Lower leg skin (tissue), 4 donors: Measurements from ENCODE around the gene TOR2A. TPM values are rescaled to one million over a fixed set of nuclear protein-coding genes. Genes with fewer than 3 reads are reported as not detected.

Experiments used
- DNase-seq, 2 donors: peaks; one replicate each; pipeline ENCODE4 v3.0.0-alpha.2; 2019; ENCODE audit warnings: low spot score in 2 of 2
- H3K4me3 ChIP-seq: fragments of 200-600 bp; sonication (generic); 2 replicates; pipeline ENCODE4 v1.5.1; 2017; ENCODE audit warnings: mild to moderate bottlenecking, low read depth; ENCODE audit not compliant: poor library complexity, severe bottlenecking
- POLR2A ChIP-seq, 2 donors: fragments of 450-650 bp; IDR thresholded peaks; one replicate each; pipeline ENCODE4 v1.6.1; 2016 to 2017; ENCODE audit warnings: antibody characterized with exemption in 2 of 2, mild to moderate bottlenecking in 1 of 2, moderate library complexity in 1 of 2
- WGBS, 2 donors: methylation state at CpG; one replicate each; pipeline ENCODE4 v1.1.5; 2018; 5-methylcytosine and 5-hydroxymethylcytosine counted together
- intact Hi-C: fragments of 100-400 bp; cut with DNase I; formaldehyde crosslinking; loops from one replicate; pipeline ENCODE4 v1.15.0; 2023; ENCODE audit warnings: low total_unique reads
- total RNA-seq, 4 donors: library from RNA; depleted of rRNA; stranded (reverse); fragments of >200 nt; gene quantifications; one replicate each; pipeline ENCODE4 v1.1.0, GENCODE V29; 2016
- TF ChIP-seq, protein P1 (sequence below), 3 donors: fragments of 450-650 bp; IDR thresholded peaks; one replicate each; pipeline ENCODE4 v1.5.1; 2016; ENCODE audit warnings: antibody characterized with exemption in 3 of 3, mild to moderate bottlenecking in 3 of 3, moderate library complexity in 2 of 3

The TOR2A gene
- total RNA-seq, 4 donors from 2014 or later = 11.5 to 19.9 (median 15.1) TPM

DNA sequence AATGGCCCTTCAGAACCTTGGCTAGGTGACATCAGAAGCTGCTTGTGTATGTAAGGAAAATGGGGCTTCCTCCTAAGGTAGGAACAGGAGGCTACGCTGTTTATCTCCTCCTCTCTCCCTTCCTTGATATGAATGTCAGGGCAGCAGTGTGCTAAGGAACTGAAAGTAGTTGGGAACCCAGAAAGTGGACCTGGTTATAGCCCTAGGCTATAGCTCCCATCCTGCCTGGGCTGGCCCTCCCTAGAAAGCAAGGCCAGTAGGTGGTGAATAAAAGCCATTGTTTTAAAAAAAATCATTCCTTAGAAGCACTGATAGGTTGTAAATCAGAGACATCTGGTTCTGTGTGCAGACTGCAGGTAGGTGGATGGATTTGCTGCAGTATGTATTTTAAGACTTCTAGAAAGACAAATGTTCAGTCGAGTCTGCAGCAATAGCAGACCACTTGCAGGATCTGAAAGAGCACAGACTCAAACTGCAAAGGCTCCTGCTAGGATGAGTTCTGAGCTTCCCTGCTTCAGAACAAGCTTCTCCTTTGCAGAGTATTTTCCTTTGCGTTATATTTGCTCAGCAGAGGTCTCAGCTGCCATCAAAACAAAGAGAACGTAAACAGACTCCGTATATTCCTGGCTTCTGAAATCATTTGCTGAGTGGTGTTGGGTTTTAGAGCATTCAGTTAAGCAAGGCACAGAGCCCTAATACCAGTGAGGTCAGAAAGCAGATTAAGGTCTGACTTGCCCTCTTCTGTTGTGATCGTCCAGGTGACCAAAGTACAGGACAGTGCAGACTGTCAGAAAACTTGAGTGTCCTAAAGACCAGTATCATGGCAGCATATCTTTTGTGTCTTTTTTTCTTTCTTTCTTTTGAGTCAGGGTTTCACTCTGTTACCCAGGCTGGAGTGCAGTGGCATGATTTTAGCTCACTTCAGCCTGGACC is 48.4 kb downstream of the TOR2A start:
- TF ChIP-seq, protein P1, sequence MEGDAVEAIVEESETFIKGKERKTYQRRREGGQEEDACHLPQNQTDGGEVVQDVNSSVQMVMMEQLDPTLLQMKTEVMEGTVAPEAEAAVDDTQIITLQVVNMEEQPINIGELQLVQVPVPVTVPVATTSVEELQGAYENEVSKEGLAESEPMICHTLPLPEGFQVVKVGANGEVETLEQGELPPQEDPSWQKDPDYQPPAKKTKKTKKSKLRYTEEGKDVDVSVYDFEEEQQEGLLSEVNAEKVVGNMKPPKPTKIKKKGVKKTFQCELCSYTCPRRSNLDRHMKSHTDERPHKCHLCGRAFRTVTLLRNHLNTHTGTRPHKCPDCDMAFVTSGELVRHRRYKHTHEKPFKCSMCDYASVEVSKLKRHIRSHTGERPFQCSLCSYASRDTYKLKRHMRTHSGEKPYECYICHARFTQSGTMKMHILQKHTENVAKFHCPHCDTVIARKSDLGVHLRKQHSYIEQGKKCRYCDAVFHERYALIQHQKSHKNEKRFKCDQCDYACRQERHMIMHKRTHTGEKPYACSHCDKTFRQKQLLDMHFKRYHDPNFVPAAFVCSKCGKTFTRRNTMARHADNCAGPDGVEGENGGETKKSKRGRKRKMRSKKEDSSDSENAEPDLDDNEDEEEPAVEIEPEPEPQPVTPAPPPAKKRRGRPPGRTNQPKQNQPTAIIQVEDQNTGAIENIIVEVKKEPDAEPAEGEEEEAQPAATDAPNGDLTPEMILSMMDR (IDR thresholded peaks at IDR 0.05) = no peak
- no peak for TF ChIP-seq POLR2A (IDR thresholded peaks at IDR 0.05)
- DNase-seq = no peak
- intact Hi-C loops = loop anchor here (10.0 kb wide), 1 partner anchor 52 kb away; no protein-coding TSS in a partner anchor
- WGBS, 2 donors = 78 to 83% methylated on average over 6 of the region's 6 CpGs
- H3K4me3 ChIP-seq = no peak overlapping the region

DNA sequence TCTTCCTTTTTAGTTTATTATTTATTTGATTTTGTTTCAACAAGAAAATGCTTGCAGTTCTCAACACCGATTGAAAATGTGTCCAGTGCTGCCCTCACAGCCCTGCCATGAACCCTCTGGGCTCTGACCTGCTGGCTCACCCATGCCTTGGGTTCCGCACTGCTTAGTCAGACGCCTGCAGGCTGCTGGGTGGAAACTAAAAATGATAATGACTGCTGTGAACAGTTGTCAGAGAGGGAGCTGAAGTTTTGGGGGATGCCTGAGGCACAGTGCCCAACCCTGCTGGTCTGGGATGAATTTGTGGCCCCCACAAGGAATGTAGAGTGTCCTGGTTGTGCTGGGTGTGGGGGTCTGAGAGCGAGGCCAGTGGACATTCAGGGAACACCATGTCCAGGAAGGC is 50.5 kb downstream of the TOR2A start:
- 79 to 81% methylated on average over 4 of the region's 4 CpGs for WGBS, 2 donors
- TF ChIP-seq, protein P1 (IDR thresholded peaks at IDR 0.05) = no peak
- no peak for TF ChIP-seq POLR2A (IDR thresholded peaks at IDR 0.05)
- no peak for DNase-seq
- intact Hi-C loops = loop anchor here (10.0 kb wide), 1 partner anchor 50 kb away; no protein-coding TSS in a partner anchor
- H3K4me3 ChIP-seq = no peak overlapping the region

DNA sequence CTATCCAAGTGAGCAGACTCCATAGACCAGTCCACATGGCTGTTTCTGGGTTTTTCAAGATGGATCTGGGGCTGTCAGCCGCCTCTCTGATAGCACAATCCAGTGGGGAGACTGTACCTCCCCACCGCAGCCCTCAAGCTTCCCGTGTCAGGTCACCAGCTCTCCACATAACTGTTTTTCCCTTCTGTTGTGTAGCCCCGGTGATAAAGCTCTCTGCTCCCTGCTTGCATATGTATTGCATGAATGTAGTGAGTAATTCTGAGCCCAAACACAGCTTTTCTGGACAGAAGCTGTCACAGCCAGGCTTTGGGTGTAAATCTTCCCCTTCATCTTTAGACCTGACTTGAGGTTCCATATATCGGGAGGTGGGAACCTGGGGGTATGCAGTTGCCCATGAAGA is 51.4 kb downstream of the TOR2A start:
- DNase-seq = no peak
- intact Hi-C loops = loop anchor here (10.0 kb wide), 1 partner anchor 49 kb away; no protein-coding TSS in a partner anchor
- WGBS, 2 donors = 84 to 89% methylated on average over 5 of the region's 5 CpGs
- H3K4me3 ChIP-seq = no peak overlapping the region
- TF ChIP-seq, protein P1 (IDR thresholded peaks at IDR 0.05) = no peak
- no peak for TF ChIP-seq POLR2A (IDR thresholded peaks at IDR 0.05)

DNA sequence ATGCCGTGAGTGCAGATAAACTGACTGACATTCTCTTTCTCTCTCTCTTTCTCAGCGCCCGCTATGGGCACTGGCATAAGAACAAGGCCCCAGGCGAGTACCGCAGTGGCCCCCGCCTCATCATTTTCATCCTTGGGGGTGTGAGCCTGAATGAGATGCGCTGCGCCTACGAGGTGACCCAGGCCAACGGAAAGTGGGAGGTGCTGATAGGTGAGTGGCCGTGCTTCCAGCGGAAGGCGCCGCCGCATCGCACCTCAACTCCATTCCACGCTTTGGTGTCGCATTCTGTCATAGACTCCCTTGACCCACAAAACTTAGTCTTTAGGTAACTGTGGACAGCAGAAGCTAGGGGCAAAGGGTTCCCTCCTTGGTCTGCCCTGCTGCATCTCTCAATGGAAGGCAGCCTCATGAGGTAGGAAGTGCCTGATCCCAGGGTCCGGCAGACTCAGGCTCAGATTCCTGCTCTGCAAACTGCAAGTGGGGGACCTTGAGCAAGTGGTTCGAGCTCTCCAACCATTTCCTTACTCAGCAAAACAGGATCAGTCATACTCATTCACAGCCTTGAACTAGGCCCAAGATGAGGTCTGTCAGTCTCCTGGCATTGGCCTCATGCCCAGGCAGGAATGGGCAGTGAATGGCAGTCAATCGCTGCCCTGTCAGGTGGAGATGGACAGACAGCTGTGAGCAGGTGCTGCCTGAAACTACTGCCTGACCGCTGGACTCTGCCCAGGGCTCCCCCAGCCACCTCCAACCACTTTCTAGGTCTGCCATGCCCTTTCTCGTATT is 52.5 kb downstream of the TOR2A start:
- intact Hi-C loops = loop anchor here (10.0 kb wide), 1 partner anchor 48 kb away; no protein-coding TSS in a partner anchor
- 91 to 94% methylated on average over 23 of the region's 23 CpGs for WGBS, 2 donors
- DNase-seq = no peak
- no peak overlapping the region for H3K4me3 ChIP-seq
- TF ChIP-seq, protein P1 (IDR thresholded peaks at IDR 0.05) = no peak
- TF ChIP-seq POLR2A (IDR thresholded peaks at IDR 0.05) = no peak

Other genes starting within 250 kb of the TOR2A start
- gene STXBP1, start 123.0 kb downstream of the TOR2A start, total RNA-seq = 10 to 100 TPM; 17.4 to 66.8 (median 30.5) TPM
- under 1 TPM in 1 of 4 donors, not detected in 3; 0.23 TPM for gene CFAP157, start 28.3 kb downstream of the TOR2A start, total RNA-seq
- 10 to 100 TPM; 28.2 to 71.8 (median 52.3) TPM for gene PTRH1, start 19.6 kb downstream of the TOR2A start, total RNA-seq
- under 1 TPM in 1 of 4 donors, not detected in 3; 0.25 TPM for gene TTC16, start 19.2 kb downstream of the TOR2A start, total RNA-seq
- gene SH2D3C, start 43.4 kb upstream of the TOR2A start, total RNA-seq = 1 to 10 TPM; 1.9 to 8.5 (median 5.3) TPM
- gene CDK9, start 50.7 kb upstream of the TOR2A start, total RNA-seq = 10 to 100 TPM; 60.7 to 96.3 (median 70.7) TPM
- gene FPGS, start 67.6 kb upstream of the TOR2A start, total RNA-seq = 10 to 100 TPM; 21.3 to 46.5 (median 37.4) TPM
- gene ENG, start 119.4 kb upstream of the TOR2A start, total RNA-seq = 10 to 100 TPM; 12.0 to 51.1 (median 19.6) TPM
- 10 to 100 TPM in 3 of 4 donors, 1 to 10 TPM in 1; 9.5 to 35.4 (median 19.8) TPM for gene AK1, start 142.4 kb upstream of the TOR2A start, total RNA-seq
- 10 to 100 TPM; 50.5 to 72.9 (median 65.6) TPM for gene ST6GALNAC6, start 164.3 kb upstream of the TOR2A start, total RNA-seq
- 10 to 100 TPM in 2 of 4 donors, 1 to 10 TPM in 2; 4.6 to 28.5 (median 16.5) TPM for gene ST6GALNAC4, start 181.7 kb upstream of the TOR2A start, total RNA-seq
- 10 to 100 TPM in 1 of 4 donors, 1 to 10 TPM in 3; 4.1 to 11.3 (median 8.4) TPM for gene PIP5KL1, start 195.5 kb upstream of the TOR2A start, total RNA-seq
- 10 to 100 TPM; 11.9 to 21.1 (median 15.8) TPM for gene DPM2, start 202.6 kb upstream of the TOR2A start, total RNA-seq
- gene EEIG1, start 245.7 kb upstream of the TOR2A start, total RNA-seq = 10 to 100 TPM; 33.0 to 81.3 (median 48.9) TPM